NCI-H2227 treated with DMSO at 0.1 percent for 48 hours (cell line): ENCODE data around the gene LPP.

Experiments
- DNase-seq: peaks from one replicate; lab custom pipeline; 2025; lab: John Stamatoyannopoulos, UW

The LPP gene

GRCh38 chr3:188332085-188332484, 178.1 kb downstream of the LPP start:
- no peak for DNase-seq

DNA sequence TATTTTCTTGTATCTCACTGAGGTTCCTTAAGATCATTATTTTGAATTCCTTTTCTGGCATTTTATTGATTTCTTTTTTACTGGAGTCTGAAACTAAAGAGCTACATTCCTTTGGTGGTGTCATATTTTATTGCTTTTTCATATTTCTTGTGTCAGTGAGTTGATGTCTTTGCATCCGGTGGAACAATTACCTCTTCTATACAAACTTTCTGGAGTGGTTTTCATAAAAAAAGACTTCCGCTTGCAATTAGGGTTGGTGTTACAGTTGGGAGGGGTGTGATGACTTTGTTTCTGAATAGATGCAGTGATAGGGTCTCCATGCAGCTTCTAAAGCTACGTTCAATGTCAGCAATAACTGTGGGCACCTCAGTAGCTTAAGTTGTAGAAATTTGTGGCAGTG, 181.7 kb downstream of the LPP start:
- DNase-seq: no peak

GRCh38 chr3:188336178-188336577, 182.2 kb downstream of the LPP start:
- DNase-seq: no peak

- DNase-seq: no peak
Observed at GRCh38 chr3:188337232-188337631, 183.3 kb downstream of the LPP start.

- DNase-seq: no peak
Observed at GRCh38 chr3:188338086-188338485, 184.1 kb downstream of the LPP start.

DNA sequence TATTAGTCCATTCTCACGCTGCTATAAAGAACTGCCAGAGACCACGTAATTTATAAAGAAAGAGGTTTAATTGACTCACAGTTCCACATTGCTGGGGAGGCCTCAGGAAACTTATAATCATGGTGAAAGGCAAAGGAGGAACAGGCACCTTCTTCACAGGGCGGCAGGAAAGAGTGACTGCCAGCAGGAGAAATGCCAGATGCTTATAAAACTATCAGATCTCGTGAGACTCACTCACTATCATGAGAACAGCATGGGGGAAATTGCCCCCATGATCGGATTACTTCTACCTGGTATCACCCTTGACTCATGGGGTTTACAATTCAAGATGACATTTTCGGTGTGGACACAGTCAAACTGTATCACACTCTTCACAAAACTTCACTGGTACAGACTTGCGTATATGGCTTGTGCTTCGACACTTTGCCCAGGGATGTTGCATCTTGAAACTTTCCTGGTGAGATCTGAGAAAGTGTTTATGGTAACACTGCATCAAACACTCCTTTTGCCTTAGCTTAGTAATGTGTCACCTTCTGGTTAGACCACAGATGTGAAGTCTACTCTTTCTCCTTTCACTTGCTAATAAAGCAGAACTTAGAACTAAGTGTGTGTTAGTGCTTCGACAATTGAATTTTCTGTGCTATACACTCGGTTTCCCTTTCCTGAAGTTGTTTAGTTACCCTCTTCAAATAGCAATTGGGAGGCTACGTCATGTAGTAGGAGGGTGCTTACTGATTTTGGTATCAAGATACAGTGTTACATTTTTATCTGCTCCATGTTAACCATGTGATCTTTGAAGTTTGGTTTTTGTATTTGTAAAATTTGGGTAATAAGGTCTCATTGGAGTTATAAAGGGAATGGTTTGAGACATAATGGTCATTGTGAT, 185.7 kb downstream of the LPP start:
- DNase-seq: no peak

DNA sequence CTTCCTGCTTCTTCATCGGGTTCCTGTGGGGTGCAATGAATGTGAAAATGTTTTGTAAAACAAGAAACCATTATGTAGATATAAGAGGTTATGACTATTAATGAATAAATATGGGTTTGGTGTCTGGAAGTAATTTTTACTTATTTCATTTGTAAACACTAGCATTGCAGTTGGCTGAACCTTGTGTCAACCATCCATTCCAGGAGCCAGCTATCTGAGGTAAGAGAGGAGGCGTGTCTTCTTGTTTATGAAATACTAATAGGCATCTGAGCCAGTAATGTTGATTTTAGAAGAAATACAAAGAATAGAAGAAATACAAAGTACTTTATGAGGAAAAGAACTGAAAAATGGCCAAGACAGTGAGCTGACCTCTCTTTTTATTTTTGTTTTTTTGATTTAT, 187.5 kb downstream of the LPP start:
- no peak for DNase-seq

GRCh38 chr3:188342991-188343732, 189.2 kb downstream of the LPP start:
- DNase-seq: no peak

DNA sequence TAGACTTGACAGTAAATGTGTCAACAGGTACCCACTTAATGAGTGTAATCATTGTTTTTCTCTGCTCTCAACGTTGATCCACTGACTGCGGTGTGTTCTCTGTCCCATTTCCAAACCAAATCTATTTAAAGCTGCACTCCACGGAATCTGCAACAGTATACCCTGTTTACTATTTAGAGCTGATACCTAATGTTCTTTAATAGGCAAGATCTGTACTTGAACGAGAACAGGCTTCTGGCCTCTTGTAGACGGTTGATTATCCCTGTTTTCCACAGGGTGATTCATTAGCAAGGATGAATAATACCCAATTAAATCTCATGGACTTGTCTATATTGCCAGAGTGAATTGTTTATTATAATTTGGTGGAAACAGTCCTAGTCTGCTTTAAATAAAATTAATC, 189.9 kb downstream of the LPP start:
- no peak for DNase-seq

- DNase-seq: no peak
Observed at GRCh38 chr3:188345223-188345622, 191.3 kb downstream of the LPP start.

DNA sequence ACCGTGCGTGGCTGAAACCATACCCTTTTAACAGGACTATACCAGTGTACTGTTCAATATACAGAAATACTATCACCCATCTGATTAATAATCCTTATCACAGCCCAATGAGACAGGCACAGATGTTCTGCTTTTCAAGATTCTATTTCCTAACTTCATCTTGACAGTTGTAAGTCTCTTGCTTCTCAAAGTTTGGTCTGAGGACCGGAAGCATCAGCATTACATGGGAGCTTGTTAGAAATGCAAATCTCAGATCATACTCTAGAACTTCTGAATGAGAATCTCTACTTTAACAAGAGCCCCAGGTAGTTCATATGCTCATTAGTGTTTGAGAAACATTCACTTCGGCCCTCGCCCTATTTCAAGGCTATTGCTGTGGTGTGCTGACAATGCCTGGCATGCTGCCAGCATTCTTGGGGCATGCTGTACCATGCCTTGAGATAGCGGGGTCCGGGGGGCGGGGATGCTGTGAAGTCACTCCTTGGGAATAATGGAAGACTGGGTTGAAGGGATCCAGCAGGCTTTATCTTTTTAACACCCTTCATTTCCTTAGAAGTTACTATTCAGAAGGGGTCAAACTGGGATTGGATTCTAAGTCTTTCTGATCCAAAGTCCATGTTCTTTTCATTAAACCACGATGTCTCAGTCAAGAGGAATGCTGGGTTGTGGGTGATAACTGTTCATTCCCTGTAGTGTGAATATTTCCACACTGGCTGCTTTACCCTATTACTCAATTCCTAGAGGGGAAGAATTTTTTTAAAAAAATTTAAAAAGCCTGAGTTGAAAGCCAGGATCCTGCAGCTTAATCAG, 194.7 kb downstream of the LPP start:
- no peak for DNase-seq

- DNase-seq: no peak
Observed at GRCh38 chr3:188349351-188349901, 195.5 kb downstream of the LPP start.

DNA sequence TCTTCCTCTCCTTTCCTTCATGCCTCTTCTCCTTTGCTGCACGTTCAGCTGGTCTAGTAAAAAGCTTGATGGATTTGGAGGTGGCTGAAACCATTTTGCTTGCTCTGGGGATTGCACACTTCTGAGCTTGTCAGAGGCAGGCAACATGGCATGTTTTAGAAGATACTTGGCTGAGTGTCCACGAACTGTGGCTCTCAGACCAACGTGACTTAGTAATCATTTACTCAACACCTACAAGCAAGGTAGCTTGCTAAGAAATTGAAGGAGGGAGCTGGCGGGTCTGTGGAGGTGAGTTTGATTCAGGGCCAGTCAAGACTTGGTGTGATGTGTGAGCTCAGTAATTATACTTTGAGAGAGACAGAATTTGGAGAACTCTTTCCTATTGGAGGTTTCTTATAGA, 196.0 kb downstream of the LPP start:
- no peak for DNase-seq

GRCh38 chr3:188350961-188351360, 197.0 kb downstream of the LPP start:
- DNase-seq: no peak

DNA sequence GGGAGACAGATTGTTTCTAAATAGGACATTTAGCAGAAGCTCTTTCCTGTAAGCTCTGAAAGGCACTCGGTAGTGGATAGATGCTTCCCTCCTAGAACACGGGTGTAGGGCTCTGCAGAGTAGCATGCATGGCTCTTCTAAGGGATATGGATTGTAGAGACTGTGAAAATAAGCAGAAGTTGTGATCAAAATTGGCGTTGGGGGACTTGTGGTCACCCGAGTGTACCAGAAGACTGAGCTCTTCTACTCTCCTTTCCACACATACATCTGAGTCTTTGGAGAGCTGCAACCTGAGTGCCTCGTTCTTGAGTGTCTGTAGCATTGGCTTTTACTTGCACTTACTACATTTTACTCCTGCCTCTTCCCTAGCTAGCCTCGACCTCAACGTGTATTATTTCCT, 197.7 kb downstream of the LPP start:
- no peak for DNase-seq

DNA sequence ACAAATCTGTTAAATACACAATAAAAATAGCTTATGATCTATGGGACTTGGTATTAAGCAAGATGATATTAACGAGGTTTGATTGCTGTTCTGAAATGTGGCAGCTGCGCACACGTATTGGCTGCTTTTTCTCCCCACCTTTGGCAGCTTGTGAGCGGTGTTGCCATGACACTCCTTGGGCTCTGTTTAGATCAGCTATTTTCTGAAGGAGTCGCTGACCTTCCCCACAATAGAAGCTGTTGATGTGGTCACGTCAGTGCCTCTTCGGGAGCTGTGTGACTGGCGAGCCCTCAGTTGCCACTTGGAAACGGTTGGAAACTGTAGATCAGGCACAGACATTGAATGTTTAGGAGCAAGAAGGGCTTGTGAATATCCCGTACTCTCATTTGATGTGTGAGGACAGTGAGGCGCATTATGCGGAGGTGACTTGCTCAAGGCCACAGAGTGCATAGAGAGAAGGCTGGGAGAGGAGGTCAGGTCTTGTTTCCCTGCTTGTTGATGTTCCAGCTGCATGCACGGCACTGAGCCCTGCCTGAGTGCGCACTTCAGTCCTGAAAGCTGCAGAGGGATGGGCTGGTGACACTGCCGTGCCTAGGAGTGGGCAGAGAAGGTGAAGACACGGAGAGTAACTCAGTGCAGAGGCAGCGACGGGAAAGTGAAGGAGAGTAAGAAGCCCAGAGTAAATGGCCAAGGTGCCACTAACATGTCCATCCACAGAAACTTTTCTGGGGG, 198.4 kb downstream of the LPP start:
- DNase-seq: no peak

- DNase-seq: no peak
Observed at GRCh38 chr3:188353426-188353825, 199.5 kb downstream of the LPP start.

GRCh38 chr3:188358787-188359493, 205.0 kb downstream of the LPP start:
- no peak for DNase-seq

GRCh38 chr3:188360364-188360881, 206.5 kb downstream of the LPP start:
- no peak for DNase-seq

GRCh38 chr3:188361888-188362287, 207.9 kb downstream of the LPP start:
- no peak for DNase-seq

- no peak for DNase-seq
Observed at GRCh38 chr3:188362405-188362831, 208.5 kb downstream of the LPP start.
